Lung (tissue), 12 donors: Measurements from ENCODE around the gene MAGI3. TPM values are rescaled to one million over a fixed set of nuclear protein-coding genes. Genes with fewer than 3 reads are reported as not detected.

Source experiments
- ATAC-seq: fragments of 200-7000 bp; cut with Tn5 transposase; one replicate; pipeline ENCODE4 v1.9.1; 2020; ENCODE audit warnings: moderate number of reproducible peaks; ENCODE audit not compliant: insufficient read depth, low FRiP score
- DNase-seq, 3 donors: peaks; one replicate each; pipeline ENCODE4 v3.0.0-alpha.2; 2013 to 2017
- H3K27ac ChIP-seq, 2 donors: one replicate each; pipeline ENCODE4 v1.5.1; 2013; ENCODE audit warnings: mild to moderate bottlenecking in 2 of 2, moderate library complexity in 2 of 2, control low read depth in 1 of 2, inconsistent platforms in 1 of 2, low read depth in 1 of 2, low read length in 1 of 2
- H3K27me3 ChIP-seq, 3 donors: one replicate each; pipeline ENCODE4 v1.5.1; 2013; ENCODE audit warnings: low read length in 2 of 3; ENCODE audit not compliant: control insufficient read depth in 3 of 3, insufficient read depth in 3 of 3
- H3K36me3 ChIP-seq, 4 donors: one replicate each; pipeline ENCODE4 v1.5.1; 2013; ENCODE audit warnings: low read length in 4 of 4, mild to moderate bottlenecking in 1 of 4, moderate library complexity in 1 of 4; ENCODE audit not compliant: control insufficient read depth in 4 of 4, insufficient read depth in 4 of 4
- H3K4me1 ChIP-seq, 5 donors: one replicate each; pipeline ENCODE4 v1.5.1; 2013; ENCODE audit warnings: low read length in 5 of 5, mild to moderate bottlenecking in 2 of 5, moderate library complexity in 1 of 5; ENCODE audit not compliant: control insufficient read depth in 5 of 5, insufficient read depth in 5 of 5
- H3K4me3 ChIP-seq: one replicate; pipeline ENCODE4 v1.5.1; 2013; ENCODE audit warnings: mild to moderate bottlenecking, control low read depth, moderate library complexity
- H3K9ac ChIP-seq, 2 donors: one replicate each; pipeline ENCODE4 v1.5.1; 2013; ENCODE audit warnings: low read length in 2 of 2, control low read depth in 1 of 2; ENCODE audit not compliant: insufficient read depth in 1 of 2
- H3K9me3 ChIP-seq, 4 donors: one replicate each; pipeline ENCODE4 v1.5.1; 2013; ENCODE audit warnings: low read length in 3 of 4, mild to moderate bottlenecking in 1 of 4, moderate library complexity in 1 of 4; ENCODE audit not compliant: control insufficient read depth in 4 of 4, insufficient read depth in 3 of 4
- CTCF ChIP-seq: IDR thresholded peaks from 2 replicates; pipeline ENCODE4 v1.5.1; 2012; ENCODE audit warnings: mild to moderate bottlenecking; ENCODE audit errors: control extremely low read depth, extremely low read depth
- WGBS, 2 donors: extraction: QIAGEN DNeasy Blood & Tissue Kit; methylation state at CpG; one replicate each; pipeline ENCODE4 v1.1.7; 2013; 5-methylcytosine and 5-hydroxymethylcytosine counted together
- polyA plus RNA-seq, 2 donors: library from polyadenylated mRNA; stranded (reverse); fragments of 200-250 nt; gene quantifications; one replicate each; pipeline ENCODE4 v1.2.1, GENCODE V29; 2013
- total RNA-seq, 2 donors: library from RNA; depleted of rRNA in 1 of 2; stranded (reverse); fragments of >200 nt in 1 of 2; gene quantifications; one replicate each; pipeline ENCODE4 v1.2.1, GENCODE V29; 2014 to 2021
- donor health status: control.
- donor health status: control.
- donor health status: Bipolar disorder and iron deficiency.
- donor health status: healthy.
- donor health status: DM: yes; HTN: yes; CAD: no.

MAGI3 gene
- total and polyA plus RNA-seq, 4 donors: 7.5 to 137 (median 35.5) TPM

- 66 to 85% methylated on average over 4 of the region's 4 CpGs for WGBS, 2 donors
- H3K9me3 ChIP-seq: no peaks in the 10 kb centered on the region
Measured at GRCh38 chr1:113617438-113618141, 227.3 kb downstream of the MAGI3 start.

GRCh38 chr1:113628997-113629396 is 238.7 kb downstream of the MAGI3 start:
- no peak for TF ChIP-seq CTCF
- WGBS, 2 donors: 97 to 98% methylated on average over 1 of the region's 1 CpG

More at GRCh38 chr1:113617438-113618141, 227.3 kb downstream of the MAGI3 start:
- H3K4me1 ChIP-seq: peaks cover 0 to 5% (median 0%) of the 10 kb centered on the region in 5 donors
- H3K27ac ChIP-seq: no peak overlapping the region
- H3K27me3 ChIP-seq: no peaks in the 10 kb centered on the region
- TF ChIP-seq CTCF: no peak
- ATAC-seq (peak; percentile 58), DNase-seq (peak in 2 of 3 donors; percentile 7 to 52)
- no peak overlapping the region for H3K9ac ChIP-seq
- peaks cover 0 to 7% (median 2%) of the 10 kb centered on the region in 4 donors for H3K36me3 ChIP-seq
- no peak overlapping the region for H3K4me3 ChIP-seq

GRCh38 chr1:113630340-113631327 is 240.3 kb downstream of the MAGI3 start:
- Histone ChIP-seq H3K4me3 (no peak overlapping the region), H3K9ac (no peak overlapping the region), H3K27me3 (no peaks in the 10 kb centered on the region), H3K9me3 (peaks cover 0 to 8% (median 3%) of the 10 kb centered on the region in 4 donors), H3K4me1 (no peaks in the 10 kb centered on the region), H3K36me3 (peaks cover 0 to 8% (median 3%) of the 10 kb centered on the region in 4 donors), H3K27ac (no peak overlapping the region)
- no peak for ATAC-seq
- DNase-seq: no peak
- WGBS, 2 donors: 89 to 90% methylated on average over 12 of the region's 12 CpGs
- no peak for TF ChIP-seq CTCF

More at GRCh38 chr1:113628997-113629396, 238.7 kb downstream of the MAGI3 start:
- ATAC-seq: no peak
- no peak overlapping the region for H3K27ac ChIP-seq
- no peak overlapping the region for H3K9ac ChIP-seq
- H3K9me3 ChIP-seq: peaks cover 0 to 8% (median 3%) of the 10 kb centered on the region in 4 donors
- H3K4me1 ChIP-seq: no peaks in the 10 kb centered on the region
- no peak for DNase-seq
- H3K27me3 ChIP-seq: no peaks in the 10 kb centered on the region
- H3K36me3 ChIP-seq: peaks cover 0 to 8% (median 6%) of the 10 kb centered on the region in 4 donors
- H3K4me3 ChIP-seq: no peak overlapping the region
